Activated naive CD4-positive, alpha-beta T cell treated with anti-CD3 and anti-CD28 coated beads, Interleukin-2, amount 10 ng/mL, durations not matched to agents 7 days and 5 days (primary cell): Measurements from ENCODE around the gene GMPR.
A peak's percentile ranks its signal among the peaks of the same experiment; 100 is the strongest.

Source experiments
- CTCF ChIA-PET: fragments of 350-600 bp; sonication (Branson Sonifier 250); formaldehyde crosslinking; loops from one replicate; lab custom pipeline; 2021; ENCODE audit warnings: antibody characterized with exemption; lab: Charles Lee
- DNase-seq: peaks from one replicate; pipeline ENCODE4 v3.0.0-alpha.2; 2020
- H3K27ac Mint-ChIP-seq: one replicate; pipeline ENCODE4 v1.8.0; 2021; ENCODE audit warnings: mild to moderate bottlenecking, moderate library complexity, mixed read lengths
- H3K27me3 Mint-ChIP-seq: one replicate; pipeline ENCODE4 v1.8.0; 2021; ENCODE audit warnings: mild to moderate bottlenecking, mixed read lengths
- H3K36me3 Mint-ChIP-seq: one replicate; pipeline ENCODE4 v1.8.0; 2021; ENCODE audit warnings: mixed read lengths
- H3K4me1 Mint-ChIP-seq: one replicate; pipeline ENCODE4 v1.8.0; 2021; ENCODE audit warnings: mixed read lengths
- H3K4me3 Mint-ChIP-seq: one replicate; pipeline ENCODE4 v1.8.0; 2021; ENCODE audit warnings: mild to moderate bottlenecking, moderate library complexity, mixed read lengths
- H3K9me3 Mint-ChIP-seq: one replicate; pipeline ENCODE4 v1.8.0; 2021; ENCODE audit warnings: mixed read lengths

The GMPR gene

DNA sequence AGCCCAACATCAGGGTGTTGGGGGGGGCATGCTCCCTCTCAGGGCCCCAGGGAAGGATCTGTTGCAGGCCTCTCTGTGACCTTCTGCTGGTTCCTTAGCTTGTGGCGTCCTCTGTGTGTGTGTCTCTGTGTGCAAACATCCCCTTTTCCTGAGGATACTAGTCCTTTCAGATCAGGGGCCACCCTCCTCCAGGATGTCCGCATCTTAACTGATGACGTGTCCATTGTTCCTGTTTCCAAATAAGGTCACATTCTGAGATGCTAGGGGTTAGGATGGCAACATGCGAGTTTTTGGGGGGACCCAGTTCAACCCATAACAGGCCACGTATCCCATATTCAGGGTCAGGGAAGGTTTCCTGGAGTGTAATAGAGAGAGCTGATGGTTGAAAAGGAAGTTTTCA, 40.9 kb downstream of the GMPR start:
- no peaks in the 10 kb centered on the region for H3K36me3 Mint-ChIP-seq
- H3K4me1 Mint-ChIP-seq, result no peaks in the 10 kb centered on the region
- peaks cover 4% of the 10 kb centered on the region for H3K27me3 Mint-ChIP-seq
- CTCF ChIA-PET, result no interaction called here
- no peak overlapping the region for H3K27ac Mint-ChIP-seq
- no peaks in the 10 kb centered on the region for H3K9me3 Mint-ChIP-seq
- no peak for DNase-seq
- no peak overlapping the region for H3K4me3 Mint-ChIP-seq

DNA sequence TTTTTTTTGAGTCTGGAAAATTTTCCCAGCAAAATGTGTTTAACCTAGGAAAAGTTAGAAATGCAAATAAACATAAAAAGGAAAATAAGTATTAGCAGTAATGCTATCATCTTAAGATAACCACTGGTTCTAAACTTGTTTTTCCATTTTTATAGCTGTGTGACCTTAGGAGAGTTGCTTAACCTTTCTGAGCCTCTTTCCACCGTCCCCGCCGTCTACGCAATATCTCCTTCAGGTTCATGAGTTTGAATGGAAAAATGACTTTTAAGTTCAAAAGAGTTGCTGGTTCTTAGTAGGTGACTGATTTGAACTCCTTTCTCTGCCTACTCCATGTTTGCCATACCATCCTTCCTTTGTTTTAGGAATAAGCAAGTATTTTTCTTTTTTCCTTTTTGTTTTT, 44.0 kb downstream of the GMPR start:
- Mint-ChIP-seq H3K27ac (no peak overlapping the region), H3K36me3 (no peaks in the 10 kb centered on the region)
- DNase-seq, result no peak

DNA sequence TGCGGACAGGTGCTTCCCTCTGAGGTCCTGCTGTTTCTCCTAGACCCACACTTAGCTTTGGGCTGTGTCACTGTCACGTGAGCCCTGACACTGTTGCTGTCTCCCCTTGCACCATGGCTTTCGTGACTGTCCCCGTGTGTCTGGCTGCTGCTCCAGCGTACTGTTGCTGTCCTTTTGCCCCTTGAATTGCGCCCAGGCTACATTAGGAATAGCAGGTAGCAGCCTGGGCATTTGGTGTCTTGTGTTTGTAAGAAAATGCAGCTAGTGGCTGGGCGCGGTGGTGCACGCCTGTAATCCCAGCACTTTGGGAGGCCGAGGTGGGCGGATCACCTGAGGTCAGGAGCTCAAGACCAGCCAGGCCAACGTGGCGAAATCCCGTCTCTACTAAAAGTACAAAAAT, 46.1 kb downstream of the GMPR start:
- Mint-ChIP-seq H3K36me3 (no peaks in the 10 kb centered on the region), H3K27me3 (peaks cover 4% of the 10 kb centered on the region), H3K4me3 (no peak overlapping the region), H3K9me3 (no peaks in the 10 kb centered on the region), H3K27ac (no peak overlapping the region), H3K4me1 (no peaks in the 10 kb centered on the region)
- CTCF ChIA-PET, result interaction anchor here (0.8 to 1.3 kb wide), 2 partner anchors 224 to 486 kb away, joined by 3 read pairs; no protein-coding TSS in a partner anchor
- no peak for DNase-seq

More for the DNA sequence above, 44.0 kb downstream of the GMPR start:
- CTCF ChIA-PET, result no interaction called here
- H3K27me3 Mint-ChIP-seq, result peaks cover 4% of the 10 kb centered on the region
- H3K4me1 Mint-ChIP-seq, result no peaks in the 10 kb centered on the region
- no peak overlapping the region for H3K4me3 Mint-ChIP-seq
- H3K9me3 Mint-ChIP-seq, result no peaks in the 10 kb centered on the region

DNA sequence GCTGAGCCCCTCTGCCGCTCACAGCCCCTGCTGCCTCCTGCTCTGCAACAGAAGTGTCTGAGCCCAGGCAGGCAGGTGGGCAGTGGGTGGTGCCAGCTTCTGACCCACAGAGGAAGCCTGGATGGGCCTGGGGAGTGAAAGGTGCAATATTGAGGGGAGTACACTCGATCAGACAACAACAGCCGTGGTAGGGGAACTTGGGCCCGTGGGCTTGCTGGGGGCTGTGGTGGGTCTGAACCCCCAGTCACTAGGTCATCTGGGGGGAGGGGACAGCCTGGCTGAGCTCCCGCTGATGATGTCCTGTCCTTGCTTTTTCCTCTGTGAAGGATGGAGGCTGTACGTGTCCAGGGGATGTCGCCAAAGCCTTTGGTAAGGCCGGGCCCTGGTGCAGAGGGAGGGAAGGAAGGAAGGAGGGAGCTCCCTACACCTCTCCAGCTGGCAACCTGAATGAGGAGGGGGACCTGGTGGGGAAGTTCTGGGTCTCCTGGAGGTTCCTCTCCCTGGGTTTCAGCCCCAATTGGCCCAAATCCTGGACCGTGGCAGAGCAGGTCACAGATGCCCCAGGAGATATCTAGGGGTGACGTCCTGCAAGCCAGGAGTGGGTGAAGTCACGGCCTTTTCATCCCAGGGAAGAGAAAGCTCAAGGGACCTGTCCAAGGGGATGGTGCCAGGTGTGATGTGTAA, 47.2 kb downstream of the GMPR start:
- Mint-ChIP-seq H3K4me1 (no peaks in the 10 kb centered on the region), H3K27ac (no peak overlapping the region), H3K9me3 (no peaks in the 10 kb centered on the region), H3K27me3 (peaks cover 9% of the 10 kb centered on the region), H3K4me3 (no peak overlapping the region), H3K36me3 (no peaks in the 10 kb centered on the region)
- CTCF ChIA-PET, result interaction anchor here (0.8 to 1.5 kb wide), 4 partner anchors 20 to 48 kb away, joined by 3 to 4 read pairs (median 3); no protein-coding TSS in a partner anchor
- no peak for DNase-seq

DNA sequence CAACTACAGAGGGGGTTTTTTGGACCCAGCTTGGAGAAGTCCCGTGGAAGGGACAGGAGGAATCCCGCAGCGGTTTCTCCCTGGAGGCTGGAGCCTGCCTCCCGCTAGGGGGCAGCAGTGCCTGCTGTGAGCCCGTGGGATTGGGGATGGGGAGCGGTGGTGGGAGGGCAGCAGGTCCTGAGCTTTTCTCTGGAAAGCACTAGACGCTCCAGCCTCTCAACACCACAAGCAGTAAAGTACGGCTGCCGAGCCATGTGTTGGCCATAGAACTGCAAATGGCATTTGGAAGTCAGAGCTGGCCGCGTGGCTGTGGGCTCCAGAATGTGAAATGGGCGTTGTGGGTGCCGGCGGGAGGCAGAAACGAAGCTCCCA, 47.8 kb downstream of the GMPR start:
- CTCF ChIA-PET, result interaction anchor here (0.8 to 1.6 kb wide), 5 partner anchors 20 to 679 kb away, joined by 3 to 6 read pairs (median 3); no protein-coding TSS in a partner anchor
- peak; percentile 28 for DNase-seq
- Mint-ChIP-seq H3K9me3 (no peaks in the 10 kb centered on the region), H3K4me1 (no peaks in the 10 kb centered on the region), H3K27me3 (peaks cover 9% of the 10 kb centered on the region), H3K36me3 (no peaks in the 10 kb centered on the region), H3K4me3 (no peak overlapping the region), H3K27ac (no peak overlapping the region)

DNA sequence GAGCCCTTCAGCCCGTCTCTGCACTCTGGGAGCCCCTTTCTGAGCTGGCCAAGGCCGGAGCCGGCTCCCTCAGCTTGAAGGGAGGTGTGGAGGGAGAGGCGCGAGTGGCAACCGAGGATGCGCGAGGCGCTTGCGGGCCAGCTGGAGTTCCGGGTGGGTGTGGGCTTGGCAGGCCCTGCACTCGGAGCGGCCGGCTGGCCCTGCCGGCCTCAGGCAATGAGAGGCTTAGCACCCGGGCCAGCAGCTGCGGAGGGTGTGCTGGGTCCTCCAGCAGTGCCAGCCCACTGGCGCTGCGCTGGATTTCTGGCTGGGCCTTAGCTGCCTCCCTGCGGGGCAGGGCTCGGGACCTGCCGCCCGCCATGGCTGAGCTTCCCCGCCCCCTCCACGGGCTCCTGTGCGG, 49.8 kb downstream of the GMPR start:
- no peaks in the 10 kb centered on the region for H3K4me1 Mint-ChIP-seq
- no peak overlapping the region for H3K4me3 Mint-ChIP-seq
- H3K36me3 Mint-ChIP-seq, result no peaks in the 10 kb centered on the region
- no peak overlapping the region for H3K27ac Mint-ChIP-seq
- no peak for DNase-seq
- CTCF ChIA-PET, result interaction anchor here (0.6 to 1.5 kb wide), 4 partner anchors 10 to 677 kb away, joined by 3 to 7 read pairs (median 4); no protein-coding TSS in a partner anchor
- H3K27me3 Mint-ChIP-seq, result peaks cover 5% of the 10 kb centered on the region
- H3K9me3 Mint-ChIP-seq, result no peaks in the 10 kb centered on the region

DNA sequence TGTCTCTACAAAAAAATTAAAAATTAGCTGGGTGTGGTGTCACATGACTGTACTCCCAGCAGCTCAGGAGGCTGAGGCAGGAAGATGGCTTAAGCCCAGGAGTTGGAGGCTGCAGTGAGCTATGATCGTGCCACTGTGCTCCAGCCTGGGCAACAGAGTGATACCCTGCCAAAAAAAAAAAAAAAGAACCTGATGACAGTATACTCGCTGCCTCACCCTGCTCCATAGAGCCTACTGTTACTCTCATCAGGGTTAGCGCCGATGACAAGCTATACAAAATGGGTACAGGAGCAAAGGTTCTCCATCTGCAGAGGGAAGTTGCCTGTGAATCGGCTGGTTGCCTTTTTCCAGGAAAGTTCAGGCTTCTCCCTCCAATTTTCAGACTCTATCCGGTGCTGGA, 53.4 kb downstream of the GMPR start:
- peaks cover 23% of the 10 kb centered on the region for H3K27me3 Mint-ChIP-seq
- H3K36me3 Mint-ChIP-seq, result no peaks in the 10 kb centered on the region
- H3K4me3 Mint-ChIP-seq, result no peak overlapping the region
- DNase-seq, result no peak
- H3K9me3 Mint-ChIP-seq, result no peaks in the 10 kb centered on the region
- CTCF ChIA-PET, result no interaction called here
- H3K4me1 Mint-ChIP-seq, result no peaks in the 10 kb centered on the region
- H3K27ac Mint-ChIP-seq, result no peak overlapping the region

DNA sequence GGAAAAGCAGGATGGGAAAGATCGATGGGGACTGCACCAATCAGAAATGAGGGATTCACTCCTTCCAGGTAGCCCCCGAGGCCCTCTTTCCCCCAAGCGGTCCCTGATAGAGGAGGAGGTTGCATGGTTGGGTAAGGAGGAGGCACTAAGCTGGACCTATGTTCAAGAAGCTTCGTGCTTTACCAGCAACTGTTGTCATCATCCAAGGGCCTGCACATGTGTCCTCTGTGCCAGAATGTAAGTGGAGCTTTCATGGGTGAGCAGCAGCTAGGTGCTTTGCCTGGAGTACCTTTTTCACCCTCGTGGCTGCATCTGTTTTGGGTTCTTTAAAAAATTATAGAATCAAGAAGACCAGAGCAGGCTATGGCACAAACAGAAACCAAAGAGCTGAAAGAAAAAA, 54.0 kb downstream of the GMPR start:
- H3K4me3 Mint-ChIP-seq, result no peak overlapping the region
- peaks cover 23% of the 10 kb centered on the region for H3K27me3 Mint-ChIP-seq
- CTCF ChIA-PET, result no interaction called here
- H3K36me3 Mint-ChIP-seq, result no peaks in the 10 kb centered on the region
- no peak overlapping the region for H3K27ac Mint-ChIP-seq
- H3K9me3 Mint-ChIP-seq, result no peaks in the 10 kb centered on the region
- no peak for DNase-seq
- no peaks in the 10 kb centered on the region for H3K4me1 Mint-ChIP-seq

DNA sequence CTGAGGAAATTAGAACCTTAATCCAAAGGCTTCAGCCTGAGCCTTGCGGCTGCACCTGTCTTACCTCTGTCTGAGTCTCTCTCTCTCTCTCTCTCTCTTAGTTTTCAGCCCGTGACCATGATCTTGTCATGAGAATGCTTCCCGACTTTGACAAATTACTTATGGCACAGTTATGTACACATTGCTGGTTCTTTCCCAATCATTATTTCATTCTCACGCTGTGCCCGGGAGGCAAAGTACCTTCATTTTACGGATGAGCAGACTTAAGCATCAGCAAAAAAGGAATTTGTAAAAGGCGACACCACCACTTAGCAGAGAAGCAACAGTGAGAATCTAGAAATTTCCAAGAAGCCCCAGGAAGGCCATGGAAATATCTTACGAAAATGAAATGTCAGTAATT, 54.6 kb downstream of the GMPR start:
- H3K4me3 Mint-ChIP-seq, result no peak overlapping the region
- H3K9me3 Mint-ChIP-seq, result no peaks in the 10 kb centered on the region
- H3K36me3 Mint-ChIP-seq, result no peaks in the 10 kb centered on the region
- no peak for DNase-seq
- CTCF ChIA-PET, result no interaction called here
- H3K27me3 Mint-ChIP-seq, result peaks cover 23% of the 10 kb centered on the region
- no peaks in the 10 kb centered on the region for H3K4me1 Mint-ChIP-seq
- H3K27ac Mint-ChIP-seq, result no peak overlapping the region

DNA sequence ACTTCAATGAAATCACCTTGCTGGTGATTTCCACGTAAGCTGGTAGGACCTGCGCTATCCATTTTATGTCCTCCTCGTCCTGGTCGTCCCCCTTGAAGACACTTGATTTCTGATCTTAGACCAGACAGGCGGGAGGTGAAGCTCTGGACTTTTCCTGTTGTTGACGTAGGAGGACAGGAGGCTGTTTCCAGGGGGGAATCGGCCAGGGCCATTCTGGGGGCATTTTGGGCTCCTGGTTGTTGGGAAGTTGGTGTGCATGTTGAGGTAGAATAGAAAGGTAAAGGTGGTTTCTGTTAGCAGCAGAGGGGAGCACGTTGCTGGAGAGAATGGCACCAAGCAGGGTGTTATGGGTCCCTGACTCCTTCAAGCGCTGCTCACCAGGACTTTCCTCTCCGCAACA, 56.0 kb downstream of the GMPR start:
- DNase-seq, result no peak
- Mint-ChIP-seq H3K27me3 (peaks cover 23% of the 10 kb centered on the region), H3K4me1 (no peaks in the 10 kb centered on the region), H3K9me3 (no peaks in the 10 kb centered on the region), H3K36me3 (no peaks in the 10 kb centered on the region), H3K27ac (no peak overlapping the region), H3K4me3 (no peak overlapping the region)
- CTCF ChIA-PET, result no interaction called here

DNA sequence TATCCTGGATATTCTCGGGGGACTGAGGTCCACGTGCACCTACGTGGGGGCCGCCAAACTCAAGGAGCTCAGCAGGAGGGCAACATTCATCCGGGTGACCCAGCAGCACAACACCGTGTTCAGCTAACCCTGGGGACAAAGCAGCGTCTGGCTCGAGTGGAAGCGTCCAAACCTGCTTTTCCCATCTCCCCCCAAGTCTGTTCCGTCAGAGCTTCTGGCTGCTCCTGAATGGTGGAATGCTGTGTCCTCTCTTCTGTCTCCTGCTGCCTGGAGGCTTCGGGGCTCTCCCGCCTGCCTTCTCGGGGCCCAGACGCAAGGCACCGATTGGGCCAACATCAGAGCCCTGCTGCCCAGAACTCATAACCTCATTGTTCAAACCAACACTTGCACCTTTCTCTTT, 56.7 kb downstream of the GMPR start:
- Mint-ChIP-seq H3K4me1 (no peaks in the 10 kb centered on the region), H3K27ac (no peak overlapping the region)
- CTCF ChIA-PET, result no interaction called here

DNA sequence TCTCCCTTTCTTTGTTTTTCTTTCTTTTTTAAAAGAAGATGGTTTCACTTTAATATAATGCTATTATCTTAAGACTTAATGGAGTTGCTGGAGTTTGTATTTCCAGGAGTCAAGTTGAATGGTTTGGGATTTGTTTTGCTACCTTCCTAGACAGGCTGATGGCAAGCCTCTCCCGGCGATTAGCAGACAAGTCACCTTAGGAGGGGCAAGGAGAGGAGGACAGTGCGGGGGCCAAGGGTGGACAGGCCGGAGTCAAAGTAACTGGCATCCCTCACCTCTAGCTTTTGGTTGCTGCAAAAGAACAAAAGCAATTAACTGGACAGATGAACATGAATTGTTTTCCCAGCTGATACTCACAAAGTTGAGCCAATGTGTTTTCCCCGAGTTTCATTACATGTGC, 57.1 kb downstream of the GMPR start:
- Mint-ChIP-seq H3K9me3 (no peaks in the 10 kb centered on the region), H3K4me3 (no peak overlapping the region), H3K27me3 (peaks cover 18% of the 10 kb centered on the region), H3K36me3 (no peaks in the 10 kb centered on the region), H3K4me1 (no peaks in the 10 kb centered on the region), H3K27ac (no peak overlapping the region)
- DNase-seq, result no peak
- CTCF ChIA-PET, result interaction anchor here (1.9 kb wide), 1 partner anchor 21 kb away, joined by 4 read pairs; no protein-coding TSS in a partner anchor

More for the DNA sequence above, 56.7 kb downstream of the GMPR start:
- Mint-ChIP-seq H3K9me3 (no peaks in the 10 kb centered on the region), H3K36me3 (no peaks in the 10 kb centered on the region), H3K4me3 (no peak overlapping the region), H3K27me3 (peaks cover 23% of the 10 kb centered on the region)
- no peak for DNase-seq

DNA sequence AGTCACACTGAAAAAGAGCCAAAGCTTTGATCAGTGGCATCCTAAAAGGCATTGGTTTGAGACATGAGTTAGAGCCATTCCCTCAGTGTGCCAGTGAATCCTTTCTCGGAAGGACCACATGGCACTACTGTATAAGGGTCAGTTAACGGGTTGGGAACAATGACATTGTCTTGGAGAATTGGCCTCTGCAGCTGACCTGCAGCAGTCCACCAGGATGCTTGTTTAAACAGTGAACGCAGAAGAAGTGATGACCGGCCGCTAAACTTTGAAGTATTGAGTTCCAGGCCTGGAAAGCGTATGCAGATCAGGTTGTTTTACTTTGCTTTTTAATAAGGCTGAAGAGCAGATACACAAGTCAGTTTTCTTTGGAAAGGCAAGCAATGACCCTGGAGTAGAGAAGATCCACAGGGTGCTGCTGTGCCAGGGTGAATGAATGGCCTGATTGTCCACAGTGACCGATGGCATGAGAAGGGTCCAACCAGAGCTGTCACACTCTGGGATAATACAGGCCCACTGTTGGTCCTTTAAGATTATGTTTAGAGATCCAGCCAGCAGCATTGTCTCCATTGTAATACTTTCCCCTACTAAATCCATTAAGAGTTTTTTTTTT, 57.8 kb downstream of the GMPR start:
- Mint-ChIP-seq H3K27ac (no peak overlapping the region), H3K4me1 (no peaks in the 10 kb centered on the region), H3K36me3 (no peaks in the 10 kb centered on the region), H3K4me3 (no peak overlapping the region), H3K9me3 (no peaks in the 10 kb centered on the region), H3K27me3 (peaks cover 18% of the 10 kb centered on the region)
- CTCF ChIA-PET, result interaction anchor here (1.9 kb wide), 1 partner anchor 22 kb away, joined by 4 read pairs; no protein-coding TSS in a partner anchor
- DNase-seq, result no peak

DNA sequence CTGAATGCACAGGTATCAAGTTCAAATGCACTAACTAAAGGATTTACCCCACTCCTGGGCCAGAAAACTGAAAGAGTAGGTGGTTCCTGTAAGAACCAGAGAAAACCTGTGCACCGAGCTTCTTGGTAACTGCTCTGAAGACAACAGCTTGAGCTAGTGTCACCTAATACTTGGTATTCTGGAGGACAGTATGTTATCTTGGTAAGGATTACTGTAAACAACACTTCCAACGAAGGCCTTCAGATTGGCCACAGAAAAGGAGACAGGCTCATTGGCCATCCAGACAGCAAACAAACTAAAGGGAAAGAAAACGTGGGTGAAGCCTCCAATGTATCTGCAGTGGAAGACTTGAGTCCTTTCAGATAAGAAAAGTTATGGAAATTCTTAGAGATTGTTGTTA, 61.5 kb downstream of the GMPR start:
- Mint-ChIP-seq H3K9me3 (no peaks in the 10 kb centered on the region), H3K4me3 (no peak overlapping the region), H3K36me3 (no peaks in the 10 kb centered on the region), H3K27ac (no peak overlapping the region), H3K4me1 (no peaks in the 10 kb centered on the region), H3K27me3 (peaks cover 7% of the 10 kb centered on the region)
- CTCF ChIA-PET, result no interaction called here
- DNase-seq, result no peak

DNA sequence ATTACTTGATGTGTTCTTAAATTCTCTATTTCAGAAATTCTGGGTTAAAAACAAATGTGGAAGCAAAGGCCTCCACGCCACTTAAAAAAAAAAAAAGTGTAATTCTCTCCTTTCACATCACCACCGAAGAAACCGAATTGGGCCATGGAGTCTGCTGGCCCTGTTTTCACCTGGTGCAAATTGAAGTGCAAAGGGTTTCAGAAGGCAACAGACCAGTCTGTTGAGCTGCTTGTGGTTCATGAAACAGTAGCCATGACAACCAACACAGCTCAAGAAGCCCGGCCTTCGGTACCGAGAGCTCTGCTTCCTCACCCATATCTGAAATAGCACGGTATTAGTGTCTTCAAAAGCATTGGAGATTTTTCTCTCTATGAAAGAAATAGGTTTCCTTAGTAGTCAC, 63.1 kb downstream of the GMPR start:
- H3K4me1 Mint-ChIP-seq, result no peaks in the 10 kb centered on the region
- H3K36me3 Mint-ChIP-seq, result peaks cover under 1% of the 10 kb centered on the region
- DNase-seq, result no peak
- CTCF ChIA-PET, result interaction anchor here (0.9 kb wide), 1 partner anchor 53 kb away, joined by 3 read pairs; no protein-coding TSS in a partner anchor
- no peaks in the 10 kb centered on the region for H3K27me3 Mint-ChIP-seq
- H3K4me3 Mint-ChIP-seq, result no peak overlapping the region
- H3K27ac Mint-ChIP-seq, result no peak overlapping the region
- H3K9me3 Mint-ChIP-seq, result no peaks in the 10 kb centered on the region
